ENCODE measurements around the gene CDO1. TPM values are rescaled to one million over a fixed set of nuclear protein-coding genes. Genes with fewer than 3 reads are reported as not detected.

Gene CDO1
- total RNA-seq (ENCODE audit: unreplicated experiment) = 136 TPM
- long read RNA-seq, transcript CDO1-201 (5 exons, 1,860 nt) = major isoform, 71 of 84 reads
- long read RNA-seq, partial matches to known transcripts = 0 of 84 reads
- long read RNA-seq, other reads (novel, unspliced or antisense) = 13 of 84 reads

DNA sequence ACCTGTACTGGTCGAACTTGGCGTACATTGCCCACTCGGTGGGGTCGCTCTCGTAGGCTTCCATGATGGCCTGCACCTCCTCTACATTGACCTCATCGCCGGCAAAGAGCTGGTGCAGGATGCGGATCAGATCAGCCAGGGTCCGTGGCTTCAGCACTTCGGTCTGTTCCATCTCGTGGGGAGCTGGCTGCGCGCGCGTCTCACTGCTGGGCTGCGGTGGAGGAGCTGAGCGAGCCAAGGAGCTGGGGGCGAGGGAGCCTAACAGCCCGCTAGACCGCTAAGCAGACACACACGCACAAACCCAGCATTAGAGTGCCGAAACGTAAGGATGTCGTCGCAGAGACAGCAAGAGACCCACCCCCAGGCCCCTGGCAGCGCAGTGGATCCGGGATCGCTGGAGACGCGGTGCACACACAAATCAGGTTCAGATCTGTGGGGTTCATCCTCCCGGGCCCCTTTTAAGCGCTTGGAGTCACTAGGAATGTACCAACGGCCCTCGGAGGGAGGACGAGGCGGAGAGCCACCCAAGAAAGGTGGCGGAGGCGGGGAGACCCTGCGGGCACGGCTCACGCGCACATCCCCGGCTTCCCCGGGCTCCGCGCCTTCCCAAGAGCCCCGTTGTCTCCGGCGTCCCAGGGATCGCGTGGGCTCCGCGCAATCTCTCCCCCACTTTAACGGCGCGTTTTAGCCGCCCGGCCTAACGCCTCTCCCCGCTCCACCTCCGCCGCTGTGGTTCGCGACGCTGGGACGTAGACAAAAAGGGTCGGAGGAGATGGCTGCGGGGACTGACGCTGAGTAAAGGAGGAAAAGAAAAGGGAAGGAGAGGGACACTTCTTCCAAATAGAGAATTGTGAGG lies at the start of gene CDO1:
TSS of gene CDO1 (minus strand) at position 434 of the 856 bp plus-strand sequence. CDS start at position 172, 262 bp downstream.
- Mint-ChIP-seq H3K27ac (ENCODE audit: unreplicated experiment) (peak within 1 kb of the TSS; percentile 97), H3K36me3 (ENCODE audit: unreplicated experiment) (peaks cover 4% of the 10 kb centered on the region), H3K27me3 (ENCODE audit: unreplicated experiment) (peaks cover 14% of the 10 kb centered on the region), H3K4me3 (ENCODE audit: unreplicated experiment) (peak within 1 kb of the TSS; percentile 98), H3K4me1 (ENCODE audit: low read depth, unreplicated experiment) (peaks cover 46% of the 10 kb centered on the region), H3K9me3 (ENCODE audit: unreplicated experiment) (peaks cover 15% of the 10 kb centered on the region)
- TF ChIP-seq, protein P1, sequence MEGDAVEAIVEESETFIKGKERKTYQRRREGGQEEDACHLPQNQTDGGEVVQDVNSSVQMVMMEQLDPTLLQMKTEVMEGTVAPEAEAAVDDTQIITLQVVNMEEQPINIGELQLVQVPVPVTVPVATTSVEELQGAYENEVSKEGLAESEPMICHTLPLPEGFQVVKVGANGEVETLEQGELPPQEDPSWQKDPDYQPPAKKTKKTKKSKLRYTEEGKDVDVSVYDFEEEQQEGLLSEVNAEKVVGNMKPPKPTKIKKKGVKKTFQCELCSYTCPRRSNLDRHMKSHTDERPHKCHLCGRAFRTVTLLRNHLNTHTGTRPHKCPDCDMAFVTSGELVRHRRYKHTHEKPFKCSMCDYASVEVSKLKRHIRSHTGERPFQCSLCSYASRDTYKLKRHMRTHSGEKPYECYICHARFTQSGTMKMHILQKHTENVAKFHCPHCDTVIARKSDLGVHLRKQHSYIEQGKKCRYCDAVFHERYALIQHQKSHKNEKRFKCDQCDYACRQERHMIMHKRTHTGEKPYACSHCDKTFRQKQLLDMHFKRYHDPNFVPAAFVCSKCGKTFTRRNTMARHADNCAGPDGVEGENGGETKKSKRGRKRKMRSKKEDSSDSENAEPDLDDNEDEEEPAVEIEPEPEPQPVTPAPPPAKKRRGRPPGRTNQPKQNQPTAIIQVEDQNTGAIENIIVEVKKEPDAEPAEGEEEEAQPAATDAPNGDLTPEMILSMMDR (IDR thresholded peaks at IDR 0.05; ENCODE audit: partially characterized antibody, unreplicated experiment) = no peak
- peak; percentile 77 for DNase-seq

DNA sequence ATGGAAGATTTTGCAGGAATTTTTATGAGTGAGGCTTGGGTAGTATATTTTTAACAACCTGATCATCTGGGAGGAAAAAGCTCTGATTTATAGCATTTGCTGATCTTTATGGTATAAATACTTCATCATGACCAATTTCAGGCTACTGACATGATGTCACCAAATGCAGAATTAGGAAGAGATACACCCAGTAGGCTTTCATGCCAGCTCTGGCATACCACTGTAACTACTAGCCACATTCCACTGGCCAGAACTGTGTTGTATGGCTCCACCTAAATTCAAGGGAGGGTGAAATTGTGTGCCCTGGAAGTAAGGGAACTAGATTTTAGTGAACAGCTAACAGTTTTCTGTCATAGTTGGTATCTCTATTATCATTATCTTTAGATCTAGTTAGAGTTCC lies 42.9 kb upstream of the CDO1 start:
- Mint-ChIP-seq H3K27me3 (ENCODE audit: unreplicated experiment) (no peaks in the 10 kb centered on the region), H3K9me3 (ENCODE audit: unreplicated experiment) (no peaks in the 10 kb centered on the region), H3K4me3 (ENCODE audit: unreplicated experiment) (no peak overlapping the region), H3K36me3 (ENCODE audit: unreplicated experiment) (no peaks in the 10 kb centered on the region), H3K27ac (ENCODE audit: unreplicated experiment) (no peak overlapping the region), H3K4me1 (ENCODE audit: low read depth, unreplicated experiment) (peaks cover 2% of the 10 kb centered on the region)
- DNase-seq = no peak
- TF ChIP-seq, protein P1 (IDR thresholded peaks at IDR 0.05; ENCODE audit: partially characterized antibody, unreplicated experiment) = no peak

DNA sequence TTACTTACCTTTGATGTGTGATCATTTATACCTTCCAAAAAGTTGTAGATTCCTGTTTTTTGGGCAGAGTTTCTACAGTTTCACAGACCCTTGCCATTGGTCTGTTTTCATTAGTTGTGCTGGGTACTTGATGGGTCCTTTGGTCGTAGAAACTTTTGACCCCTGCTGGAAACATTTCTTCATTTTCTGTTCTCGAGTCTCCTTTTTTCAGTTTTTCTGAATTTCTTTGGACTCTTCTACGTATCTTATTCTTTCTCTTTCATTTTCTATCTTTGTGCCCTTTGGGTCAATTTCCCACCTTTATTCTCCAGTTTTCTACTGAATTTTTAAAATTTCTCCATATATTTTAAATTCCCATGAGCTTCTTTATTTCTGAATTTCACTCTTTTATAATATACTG lies 41.9 kb upstream of the CDO1 start:
- H3K4me3 Mint-ChIP-seq (ENCODE audit: unreplicated experiment) = no peak overlapping the region
- peaks cover 2% of the 10 kb centered on the region for H3K4me1 Mint-ChIP-seq (ENCODE audit: low read depth, unreplicated experiment)
- no peaks in the 10 kb centered on the region for H3K36me3 Mint-ChIP-seq (ENCODE audit: unreplicated experiment)
- TF ChIP-seq, protein P1 (IDR thresholded peaks at IDR 0.05; ENCODE audit: partially characterized antibody, unreplicated experiment) = no peak
- no peaks in the 10 kb centered on the region for H3K9me3 Mint-ChIP-seq (ENCODE audit: unreplicated experiment)
- no peak for DNase-seq
- H3K27me3 Mint-ChIP-seq (ENCODE audit: unreplicated experiment) = no peaks in the 10 kb centered on the region
- H3K27ac Mint-ChIP-seq (ENCODE audit: unreplicated experiment) = no peak overlapping the region

DNA sequence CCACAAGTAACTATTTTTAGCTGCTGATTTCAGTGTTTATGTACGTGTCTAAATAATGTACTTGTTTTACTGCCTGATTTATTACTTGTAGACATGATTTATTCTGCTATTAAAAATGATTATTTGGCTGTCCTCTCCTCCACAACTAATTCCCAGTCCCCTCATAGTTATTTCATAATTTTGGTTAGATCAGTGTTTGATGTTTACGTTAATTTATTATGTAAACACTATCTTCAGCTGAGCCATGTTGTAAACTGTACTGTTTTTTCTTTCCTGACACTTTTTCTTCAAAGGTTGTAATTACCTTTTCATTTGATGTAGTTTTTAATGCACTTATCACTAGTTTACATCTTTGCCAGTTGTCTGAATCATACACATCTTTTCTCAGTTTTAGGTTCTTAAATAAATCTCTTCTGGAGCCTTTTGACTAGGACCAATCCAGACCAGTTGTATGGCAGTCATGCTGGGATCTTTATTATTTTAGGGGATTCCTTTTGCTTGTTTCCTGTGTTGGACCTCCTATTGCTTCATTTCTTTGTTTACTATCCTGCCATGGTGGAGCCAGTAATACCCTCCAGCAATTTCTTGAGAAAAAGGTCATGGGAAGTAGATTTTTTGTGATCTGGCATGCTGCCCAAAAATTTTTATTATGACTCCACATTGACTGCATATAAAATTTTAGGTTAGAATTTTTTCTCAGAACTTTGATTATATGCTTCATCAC lies 41.3 kb upstream of the CDO1 start:
- no peak overlapping the region for H3K4me3 Mint-ChIP-seq (ENCODE audit: unreplicated experiment)
- no peak overlapping the region for H3K27ac Mint-ChIP-seq (ENCODE audit: unreplicated experiment)
- H3K27me3 Mint-ChIP-seq (ENCODE audit: unreplicated experiment) = no peaks in the 10 kb centered on the region
- peaks cover 2% of the 10 kb centered on the region for H3K4me1 Mint-ChIP-seq (ENCODE audit: low read depth, unreplicated experiment)
- DNase-seq = no peak
- H3K36me3 Mint-ChIP-seq (ENCODE audit: unreplicated experiment) = no peaks in the 10 kb centered on the region
- no peaks in the 10 kb centered on the region for H3K9me3 Mint-ChIP-seq (ENCODE audit: unreplicated experiment)
- TF ChIP-seq, protein P1 (IDR thresholded peaks at IDR 0.05; ENCODE audit: partially characterized antibody, unreplicated experiment) = no peak
